CD4-positive, alpha-beta memory T cell (primary cell): ENCODE measurements around the gene KIAA0825. TPM values are rescaled to one million over a fixed set of nuclear protein-coding genes. Genes with fewer than 3 reads are reported as not detected.

Experiments used
- CTCF ChIA-PET: fragments of 350-600 bp; sonication (Branson Sonifier 250); formaldehyde crosslinking; loops from one replicate; lab custom pipeline; 2021; ENCODE audit warnings: inconsistent platforms; ENCODE audit not compliant: partially characterized antibody; lab: Charles Lee
- POLR2A ChIA-PET: fragments of 350-600 bp; sonication (Branson Sonifier 250); formaldehyde crosslinking; loops from one replicate; lab custom pipeline; 2021; ENCODE audit not compliant: partially characterized antibody; lab: Charles Lee
- DNase-seq, 5 donors: peaks; one replicate each; pipeline versions ENCODE4 v3.0.0 to v3.0.0-alpha.2; 2020 to 2022; ENCODE audit warnings: mixed read lengths in 1 of 5
- H3K27ac ChIP-seq: one replicate; pipeline ENCODE4 v1.7.0; 2013; ENCODE audit warnings: low read depth, low read length
- H3K27me3 ChIP-seq: 2 replicates; pipeline ENCODE4 v1.7.0; 2013; ENCODE audit warnings: mild to moderate bottlenecking, low read length, moderate library complexity; ENCODE audit not compliant: insufficient read depth
- H3K36me3 ChIP-seq: 2 replicates; pipeline ENCODE4 v1.7.0; 2013; ENCODE audit warnings: mild to moderate bottlenecking, low read length, moderate library complexity; ENCODE audit not compliant: insufficient read depth
- H3K4me1 ChIP-seq: 2 replicates; pipeline ENCODE4 v1.7.0; 2013; ENCODE audit warnings: mild to moderate bottlenecking, low read length, moderate library complexity; ENCODE audit not compliant: insufficient read depth
- H3K4me3 ChIP-seq, 2 donors: one replicate each; pipeline ENCODE4 v1.7.0; 2013; ENCODE audit warnings: low read length in 2 of 2, mild to moderate bottlenecking in 1 of 2
- H3K9me3 ChIP-seq, 2 donors: one replicate each; pipeline ENCODE4 v1.7.0; 2013; ENCODE audit warnings: low read length in 2 of 2, control low read depth in 1 of 2; ENCODE audit not compliant: control insufficient read depth in 1 of 2
- H3K27ac Mint-ChIP-seq, 7 donors: one replicate each; pipeline ENCODE4 v1.8.0; 2020 to 2021; ENCODE audit warnings: mixed read lengths in 7 of 7, mild to moderate bottlenecking in 6 of 7, inconsistent platforms in 3 of 7, moderate library complexity in 3 of 7
- H3K27me3 Mint-ChIP-seq, 2 donors: one replicate each; pipeline ENCODE4 v1.8.0; 2020 to 2021; ENCODE audit warnings: mixed read lengths in 2 of 2
- H3K36me3 Mint-ChIP-seq, 2 donors: one replicate each; pipeline ENCODE4 v1.8.0; 2020 to 2021; ENCODE audit warnings: mixed read lengths in 2 of 2, inconsistent platforms in 1 of 2, mild to moderate bottlenecking in 1 of 2
- H3K4me1 Mint-ChIP-seq, 4 donors: one replicate each; pipeline ENCODE4 v1.8.0; 2020 to 2021; ENCODE audit warnings: mixed read lengths in 4 of 4, mild to moderate bottlenecking in 1 of 4
- H3K4me3 Mint-ChIP-seq, 8 donors: one replicate each; pipeline ENCODE4 v1.8.0; 2020 to 2021; ENCODE audit warnings: mixed read lengths in 8 of 8, mild to moderate bottlenecking in 7 of 8, moderate library complexity in 6 of 8, inconsistent platforms in 3 of 8
- H3K9me3 Mint-ChIP-seq, 8 donors: one replicate each; pipeline ENCODE4 v1.8.0; 2020 to 2021; ENCODE audit warnings: mixed read lengths in 8 of 8, mild to moderate bottlenecking in 5 of 8, inconsistent platforms in 3 of 8, moderate library complexity in 1 of 8
- intact Hi-C: fragments of 100-400 bp; cut with micrococcal nuclease; formaldehyde crosslinking; loops from one replicate; pipeline ENCODE4 v1.15.1; 2023
- polyA plus RNA-seq, 2 donors: library from polyadenylated mRNA; unstranded; fragments of 300-500 nt; fragmentation: Illumina TruSeq; gene quantifications; one replicate each; pipeline ENCODE4 v1.2.3, GENCODE V29; 2021
- total RNA-seq, 2 experiments: library from RNA; stranded (reverse); gene quantifications; one replicate each; pipeline ENCODE4 v1.2.3, GENCODE V29; 2021

Gene KIAA0825
- total and polyA plus RNA-seq, 4 experiments from 2014 or later = 1.5 to 2.2 (median 2.1) TPM

GRCh38 chr5:94353605-94354004 is 264.8 kb downstream of the KIAA0825 start:
- intact Hi-C loops = no loop called here
- no peak overlapping the region for H3K4me3 ChIP-seq
- no peaks in the 10 kb centered on the region for H3K9me3 ChIP-seq
- no peaks in the 10 kb centered on the region for H3K36me3 ChIP-seq
- no peaks in the 10 kb centered on the region for H3K27me3 Mint-ChIP-seq
- ChIA-PET POLR2A (no interaction called here), CTCF (no interaction called here)
- no peaks in the 10 kb centered on the region for H3K27me3 ChIP-seq
- no peak overlapping the region for H3K4me3 Mint-ChIP-seq
- H3K9me3 Mint-ChIP-seq = peaks cover 0 to 12% (median 4%) of the 10 kb centered on the region in 8 donors
- H3K27ac Mint-ChIP-seq = no peak overlapping the region
- H3K36me3 Mint-ChIP-seq = peaks cover 0 to 4% of the 10 kb centered on the region in 2 donors
- H3K4me1 ChIP-seq = no peaks in the 10 kb centered on the region
- no peaks in the 10 kb centered on the region for H3K4me1 Mint-ChIP-seq
- DNase-seq = no peak
- H3K27ac ChIP-seq = no peak overlapping the region

GRCh38 chr5:94347130-94347529 is 271.3 kb downstream of the KIAA0825 start:
- no peak overlapping the region for H3K27ac Mint-ChIP-seq

GRCh38 chr5:94345257-94345656 is 273.1 kb downstream of the KIAA0825 start:
- Histone ChIP-seq H3K36me3 (no peaks in the 10 kb centered on the region), H3K4me3 (no peak overlapping the region), H3K27ac (no peak overlapping the region), H3K4me1 (no peaks in the 10 kb centered on the region), H3K9me3 (no peaks in the 10 kb centered on the region), H3K27me3 (no peaks in the 10 kb centered on the region)
- ChIA-PET CTCF (no interaction called here), POLR2A (no interaction called here)
- DNase-seq = no peak
- H3K36me3 Mint-ChIP-seq = peaks cover 0 to 4% of the 10 kb centered on the region in 2 donors
- no peaks in the 10 kb centered on the region for H3K4me1 Mint-ChIP-seq
- no peak overlapping the region for H3K27ac Mint-ChIP-seq
- H3K27me3 Mint-ChIP-seq = no peaks in the 10 kb centered on the region
- H3K4me3 Mint-ChIP-seq = no peak overlapping the region
- intact Hi-C loops = no loop called here
- H3K9me3 Mint-ChIP-seq = peaks cover 1 to 22% (median 11%) of the 10 kb centered on the region in 8 donors

More at GRCh38 chr5:94347130-94347529, 271.3 kb downstream of the KIAA0825 start:
- H3K27me3 Mint-ChIP-seq = no peaks in the 10 kb centered on the region
- no peaks in the 10 kb centered on the region for H3K27me3 ChIP-seq
- H3K27ac ChIP-seq = no peak overlapping the region
- no peak for DNase-seq
- peaks cover 5 to 24% (median 11%) of the 10 kb centered on the region in 8 donors for H3K9me3 Mint-ChIP-seq
- H3K4me1 Mint-ChIP-seq = no peaks in the 10 kb centered on the region
- no peaks in the 10 kb centered on the region for H3K9me3 ChIP-seq
- no peaks in the 10 kb centered on the region for H3K36me3 ChIP-seq
- ChIA-PET CTCF (no interaction called here), POLR2A (no interaction called here)
- H3K4me3 Mint-ChIP-seq = no peak overlapping the region
- intact Hi-C loops = no loop called here
- peaks cover 0 to 4% of the 10 kb centered on the region in 2 donors for H3K36me3 Mint-ChIP-seq
- H3K4me1 ChIP-seq = no peaks in the 10 kb centered on the region
- H3K4me3 ChIP-seq = no peak overlapping the region

GRCh38 chr5:94337617-94338016 is 280.8 kb downstream of the KIAA0825 start:
- no peak for DNase-seq
- H3K9me3 ChIP-seq = no peaks in the 10 kb centered on the region
- Mint-ChIP-seq H3K9me3 (peaks cover 0 to 11% (median under 1%) of the 10 kb centered on the region in 8 donors), H3K27me3 (peaks cover 0 to 1% of the 10 kb centered on the region in 2 donors), H3K4me1 (no peaks in the 10 kb centered on the region), H3K36me3 (peaks cover 5 to 11% of the 10 kb centered on the region in 2 donors), H3K27ac (no peak overlapping the region), H3K4me3 (no peak overlapping the region)
- no peak overlapping the region for H3K4me3 ChIP-seq
- no peaks in the 10 kb centered on the region for H3K27me3 ChIP-seq
- CTCF ChIA-PET = no interaction called here
- POLR2A ChIA-PET = no interaction called here
- H3K36me3 ChIP-seq = no peaks in the 10 kb centered on the region
- intact Hi-C loops = no loop called here
- no peak overlapping the region for H3K27ac ChIP-seq
- H3K4me1 ChIP-seq = no peaks in the 10 kb centered on the region

- ChIA-PET CTCF (no interaction called here), POLR2A (no interaction called here)
- DNase-seq = no peak
- H3K4me3 Mint-ChIP-seq = no peak overlapping the region
- H3K27ac ChIP-seq = no peak overlapping the region
- peaks cover 0 to 19% (median 3%) of the 10 kb centered on the region in 8 donors for H3K9me3 Mint-ChIP-seq
- no peaks in the 10 kb centered on the region for H3K4me1 ChIP-seq
- no peak overlapping the region for H3K27ac Mint-ChIP-seq
- peaks cover 5 to 11% of the 10 kb centered on the region in 2 donors for H3K36me3 Mint-ChIP-seq
- no peaks in the 10 kb centered on the region for H3K4me1 Mint-ChIP-seq
- H3K9me3 ChIP-seq = no peaks in the 10 kb centered on the region
- H3K27me3 ChIP-seq = no peaks in the 10 kb centered on the region
- intact Hi-C loops = no loop called here
- peaks cover 0 to 1% of the 10 kb centered on the region in 2 donors for H3K27me3 Mint-ChIP-seq
- H3K36me3 ChIP-seq = no peaks in the 10 kb centered on the region
- H3K4me3 ChIP-seq = no peak overlapping the region
Measured at GRCh38 chr5:94335936-94336335, 282.5 kb downstream of the KIAA0825 start.

- ChIA-PET POLR2A (no interaction called here), CTCF (no interaction called here)
- Mint-ChIP-seq H3K27ac (no peak overlapping the region), H3K27me3 (no peaks in the 10 kb centered on the region), H3K9me3 (peaks cover 2 to 24% (median 11%) of the 10 kb centered on the region in 8 donors), H3K4me3 (no peak overlapping the region), H3K4me1 (no peaks in the 10 kb centered on the region), H3K36me3 (peaks cover 4 to 9% of the 10 kb centered on the region in 2 donors)
- Histone ChIP-seq H3K36me3 (no peaks in the 10 kb centered on the region), H3K4me1 (no peaks in the 10 kb centered on the region), H3K27me3 (no peaks in the 10 kb centered on the region), H3K4me3 (no peak overlapping the region), H3K27ac (no peak overlapping the region), H3K9me3 (no peaks in the 10 kb centered on the region)
- intact Hi-C loops = no loop called here
- no peak for DNase-seq
Measured at GRCh38 chr5:94329115-94329514, 289.3 kb downstream of the KIAA0825 start.

- no peaks in the 10 kb centered on the region for H3K36me3 ChIP-seq
- Mint-ChIP-seq H3K9me3 (peaks cover 0 to 24% (median 11%) of the 10 kb centered on the region in 8 donors), H3K27ac (no peak overlapping the region), H3K27me3 (no peaks in the 10 kb centered on the region), H3K4me1 (no peaks in the 10 kb centered on the region), H3K36me3 (peaks cover 2 to 9% of the 10 kb centered on the region in 2 donors), H3K4me3 (no peak overlapping the region)
- H3K4me3 ChIP-seq = no peak overlapping the region
- ChIA-PET POLR2A (no interaction called here), CTCF (no interaction called here)
- H3K4me1 ChIP-seq = no peaks in the 10 kb centered on the region
- DNase-seq = no peak
- H3K9me3 ChIP-seq = no peaks in the 10 kb centered on the region
- H3K27ac ChIP-seq = no peak overlapping the region
- intact Hi-C loops = no loop called here
- H3K27me3 ChIP-seq = no peaks in the 10 kb centered on the region
Measured at GRCh38 chr5:94326586-94326985, 291.8 kb downstream of the KIAA0825 start.
